Natural killer cell treated with Interleukin-12 subunit alpha and Interleukin-12 subunit beta and Interleukin-15 and Interleukin-18, amount 100 ng/mL, for 72 hours (primary cell): Measurements from ENCODE around the gene GTSE1. TPM values are rescaled to one million over a fixed set of nuclear protein-coding genes. Genes with fewer than 3 reads are reported as not detected.

Source experiments
- ATAC-seq, 2 donors: fragments of 150-1000 bp; cut with Tn5 transposase in 1 of 2; sonication (Bioruptor Pico), chemical (Tn5 transposase) in 1 of 2; 2 replicates each; pipeline ENCODE4 v1.10.0; 2021
- DNase-seq: peaks from one replicate; pipeline ENCODE4 v3.0.0; 2022; ENCODE audit warnings: low spot score
- H3K27ac Mint-ChIP-seq, 2 donors: 1 replicate in 1 of 2; 2 replicates in 1 of 2; pipeline ENCODE4 v1.8.0; 2022; ENCODE audit warnings: mixed read lengths in 2 of 2, mild to moderate bottlenecking in 1 of 2, moderate library complexity in 1 of 2
- H3K27me3 Mint-ChIP-seq, 2 donors: 1 replicate in 1 of 2; 2 replicates in 1 of 2; pipeline ENCODE4 v1.8.0; 2022; ENCODE audit warnings: mixed read lengths in 2 of 2
- H3K36me3 Mint-ChIP-seq: one replicate; pipeline ENCODE4 v1.8.0; 2022; ENCODE audit warnings: mixed read lengths
- H3K4me1 Mint-ChIP-seq, 2 donors: 1 replicate in 1 of 2; 2 replicates in 1 of 2; pipeline ENCODE4 v1.8.0; 2022; ENCODE audit warnings: low read depth in 2 of 2, mixed read lengths in 2 of 2, mild to moderate bottlenecking in 1 of 2
- H3K4me3 Mint-ChIP-seq: one replicate; pipeline ENCODE4 v1.8.0; 2022; ENCODE audit warnings: mixed read lengths
- H3K9me3 Mint-ChIP-seq: 2 replicates; pipeline ENCODE4 v1.8.0; 2022; ENCODE audit warnings: mixed read lengths
- total RNA-seq, 2 donors: library from RNA; stranded (reverse); gene quantifications; one replicate each; pipeline ENCODE4 v1.2.3, GENCODE V29; 2022

Gene GTSE1
- total RNA-seq, 2 donors from 2014 or later = 34.6 to 90.2 TPM

DNA sequence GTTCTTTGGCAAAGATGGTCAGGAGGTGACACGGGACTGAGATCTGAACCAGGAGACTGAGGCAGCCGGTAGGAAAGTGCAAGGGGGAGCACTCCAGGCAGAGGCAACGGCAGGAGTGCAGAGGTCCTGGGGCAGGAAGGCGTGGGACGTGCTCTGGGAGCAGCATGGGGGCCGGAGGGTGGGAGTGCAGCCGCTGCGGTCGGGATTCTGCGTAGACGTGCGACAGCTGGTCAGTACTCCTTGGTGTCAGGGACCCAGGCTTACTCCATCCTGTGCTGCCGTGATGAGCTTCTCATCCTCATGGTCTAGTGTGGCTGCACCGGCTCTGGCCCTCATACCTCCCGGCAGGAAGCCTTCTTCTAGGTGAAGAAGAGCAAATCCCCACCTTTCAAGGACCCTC lies 21.9 kb downstream of the GTSE1 start:
- Mint-ChIP-seq H3K27ac (no peak overlapping the region), H3K36me3 (peaks cover 8% of the 10 kb centered on the region), H3K27me3 (no peaks in the 10 kb centered on the region), H3K9me3 (no peaks in the 10 kb centered on the region), H3K4me1 (no peaks in the 10 kb centered on the region), H3K4me3 (no peak overlapping the region)
- DNase-seq (no peak), ATAC-seq (no peak)

DNA sequence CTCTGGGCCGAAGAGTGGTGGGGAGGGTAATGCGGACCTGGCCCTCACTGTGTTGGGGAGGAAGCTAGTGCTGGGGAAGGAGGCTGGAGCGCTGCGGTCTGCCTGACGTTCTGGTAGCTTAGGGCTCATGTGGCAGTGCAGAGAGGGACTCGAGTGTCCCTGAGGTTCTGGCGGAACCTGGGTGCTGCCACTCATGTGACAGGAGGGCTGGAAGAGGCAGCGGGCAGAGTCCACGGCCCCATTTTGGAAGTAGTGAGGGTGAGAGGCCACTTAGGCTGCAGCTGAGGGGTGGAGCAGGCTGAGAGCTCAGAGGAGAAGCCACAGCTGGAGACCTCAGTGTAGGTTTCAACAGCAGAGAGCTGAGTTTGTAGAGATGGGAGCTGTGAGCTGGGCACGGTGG lies 22.6 kb downstream of the GTSE1 start:
- no peaks in the 10 kb centered on the region for H3K9me3 Mint-ChIP-seq
- H3K27me3 Mint-ChIP-seq = no peaks in the 10 kb centered on the region
- ATAC-seq (no peak), DNase-seq (no peak)
- H3K27ac Mint-ChIP-seq = no peak overlapping the region
- H3K4me3 Mint-ChIP-seq = no peak overlapping the region
- no peaks in the 10 kb centered on the region for H3K4me1 Mint-ChIP-seq
- peaks cover 8% of the 10 kb centered on the region for H3K36me3 Mint-ChIP-seq

DNA sequence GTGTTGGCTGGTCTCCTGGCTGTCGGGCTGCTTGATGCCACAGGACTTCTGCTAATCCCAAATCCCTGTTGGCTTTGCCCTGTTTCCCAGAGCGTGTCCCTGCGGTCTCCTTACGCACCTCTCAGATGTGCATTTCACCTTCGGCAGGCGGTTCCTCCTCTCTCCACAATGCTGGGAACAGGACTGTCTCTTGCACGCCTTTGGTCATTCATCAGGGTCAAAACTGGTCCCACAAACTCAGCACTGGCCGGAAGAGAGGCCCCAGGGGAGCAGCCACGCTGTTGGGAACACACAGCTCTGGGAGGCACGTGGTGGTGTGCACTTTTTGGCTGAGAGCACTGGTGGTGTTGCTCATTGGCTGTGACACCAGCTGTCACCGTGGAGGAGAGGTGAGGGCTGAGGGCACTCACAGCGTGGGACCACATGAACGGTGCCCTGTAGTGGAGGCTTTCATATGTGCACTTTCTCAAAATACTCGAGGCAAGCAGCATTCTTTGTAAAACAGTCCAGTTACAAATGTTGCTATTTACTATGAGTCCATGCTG lies 23.6 kb downstream of the GTSE1 start:
- H3K36me3 Mint-ChIP-seq = peaks cover 8% of the 10 kb centered on the region

DNA sequence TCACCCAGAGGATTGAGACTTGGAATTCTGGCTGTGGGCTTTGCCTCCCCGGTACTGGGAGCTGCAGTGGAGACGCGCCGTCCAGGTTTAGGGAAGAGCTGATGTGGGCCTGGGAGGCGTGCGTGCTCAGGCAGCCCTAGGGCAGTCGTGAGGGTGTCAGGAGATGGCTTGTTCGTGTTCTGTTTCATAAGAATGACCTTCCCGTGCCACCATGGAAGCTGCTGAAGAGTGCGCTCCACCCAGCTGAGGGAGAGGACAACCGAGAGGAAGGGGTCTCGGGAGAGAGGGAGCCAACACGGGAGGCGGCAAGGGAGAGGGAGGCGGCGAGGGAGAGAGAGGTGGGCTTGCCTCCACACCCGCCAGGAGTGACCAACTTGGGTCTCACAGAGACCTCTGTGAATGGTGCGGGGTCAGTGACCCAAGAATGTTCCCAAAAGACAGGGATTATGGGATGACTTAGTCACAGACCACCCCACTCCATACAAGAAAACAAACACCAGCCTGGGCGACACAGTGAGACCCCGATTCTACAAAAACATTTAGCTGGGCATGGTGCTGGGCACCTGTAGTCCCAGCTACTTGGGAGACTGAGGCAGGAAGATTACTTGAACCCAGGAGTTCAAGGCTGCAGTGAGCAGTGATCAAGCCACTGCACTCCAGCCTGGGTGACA lies 24.2 kb downstream of the GTSE1 start:
- Mint-ChIP-seq H3K27ac (no peak overlapping the region), H3K27me3 (no peaks in the 10 kb centered on the region), H3K36me3 (peaks cover 8% of the 10 kb centered on the region), H3K9me3 (no peaks in the 10 kb centered on the region), H3K4me1 (no peaks in the 10 kb centered on the region), H3K4me3 (no peak overlapping the region)
- ATAC-seq (no peak), DNase-seq (no peak)

More for the DNA sequence above, 23.6 kb downstream of the GTSE1 start:
- Mint-ChIP-seq H3K27ac (peak overlapping the region in 1 of 2 donors; percentile 31), H3K4me1 (no peaks in the 10 kb centered on the region), H3K9me3 (no peaks in the 10 kb centered on the region), H3K27me3 (no peaks in the 10 kb centered on the region), H3K4me3 (no peak overlapping the region)
- DNase-seq = no peak
- no peak for ATAC-seq

DNA sequence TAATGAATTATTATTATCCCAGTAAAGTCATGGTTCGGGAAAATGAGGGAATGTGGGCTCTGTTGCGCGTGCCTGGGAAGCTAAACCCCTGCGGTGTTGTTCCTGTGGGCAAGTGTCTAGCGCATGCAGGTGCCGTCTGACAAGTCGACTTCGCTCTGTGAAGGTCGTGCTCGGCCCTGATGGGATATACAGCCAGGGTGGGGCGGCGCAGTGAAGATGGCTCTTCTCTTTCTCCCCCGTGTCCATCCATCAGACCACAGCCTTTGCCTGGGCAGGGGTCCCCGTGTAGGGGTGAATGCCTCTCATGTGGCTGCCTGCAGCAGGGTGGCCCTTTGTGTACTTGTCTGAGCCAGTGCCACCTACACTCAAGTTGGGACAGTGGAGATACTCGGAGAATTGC lies 26.0 kb downstream of the GTSE1 start:
- H3K9me3 Mint-ChIP-seq = no peaks in the 10 kb centered on the region

DNA sequence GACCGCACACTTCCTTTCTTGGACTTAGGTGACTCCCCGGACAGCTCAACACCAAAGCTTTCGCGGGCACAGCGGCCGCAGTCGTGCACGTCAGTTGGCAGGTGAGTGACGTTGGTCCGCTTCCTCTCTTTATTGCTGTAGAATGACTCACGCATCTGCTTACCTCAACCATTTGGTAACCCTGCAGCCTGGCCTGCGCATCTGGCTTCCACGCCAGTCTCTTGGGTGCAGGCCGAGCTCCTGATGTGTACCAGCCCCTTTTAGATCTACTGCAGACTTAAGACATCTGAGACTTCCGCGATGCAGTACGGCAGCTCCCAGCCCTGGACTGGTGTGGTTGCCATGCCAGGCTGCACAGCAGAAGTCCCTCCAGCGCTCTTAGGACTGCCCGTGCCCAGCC lies 26.5 kb downstream of the GTSE1 start:
- ATAC-seq = no peak
- H3K27me3 Mint-ChIP-seq = no peaks in the 10 kb centered on the region
- H3K27ac Mint-ChIP-seq = no peak overlapping the region
- no peaks in the 10 kb centered on the region for H3K36me3 Mint-ChIP-seq
- no peak for DNase-seq
- no peak overlapping the region for H3K4me3 Mint-ChIP-seq
- H3K4me1 Mint-ChIP-seq = no peaks in the 10 kb centered on the region
- no peaks in the 10 kb centered on the region for H3K9me3 Mint-ChIP-seq

More for the DNA sequence above, 26.0 kb downstream of the GTSE1 start:
- Mint-ChIP-seq H3K36me3 (peaks cover 4% of the 10 kb centered on the region), H3K4me1 (no peaks in the 10 kb centered on the region), H3K4me3 (no peak overlapping the region), H3K27ac (no peak overlapping the region), H3K27me3 (no peaks in the 10 kb centered on the region)
- no peak for ATAC-seq
- no peak for DNase-seq

DNA sequence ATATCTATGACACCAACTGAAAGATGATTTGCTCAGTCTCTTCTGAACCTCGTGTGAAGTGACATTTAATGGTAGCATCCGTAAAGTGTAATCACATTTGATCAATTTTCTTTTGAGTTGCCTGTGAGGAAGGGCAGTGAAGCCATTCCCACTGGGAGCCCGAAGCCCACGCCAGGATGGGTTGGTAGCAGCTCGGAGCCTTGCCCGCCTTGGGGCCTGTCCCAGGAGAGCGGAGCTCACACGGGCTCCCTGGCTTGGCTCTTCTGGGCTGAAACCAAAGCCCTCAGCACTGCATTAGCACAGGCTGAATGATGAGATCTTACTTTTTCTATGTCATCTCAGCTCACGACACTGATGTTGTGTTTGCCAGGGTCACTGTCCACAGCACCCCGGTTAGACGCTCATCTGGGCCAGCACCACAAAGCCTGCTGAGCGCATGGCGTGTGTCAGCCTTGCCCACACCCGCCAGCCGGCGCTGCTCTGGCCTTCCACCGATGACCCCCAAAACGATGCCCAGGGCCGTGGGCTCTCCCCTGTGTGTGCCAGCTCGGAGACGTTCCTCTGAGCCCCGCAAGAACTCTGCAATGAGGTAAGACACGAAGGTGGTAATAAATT lies 29.5 kb downstream of the GTSE1 start:
- no peak for DNase-seq
- no peak for ATAC-seq
- H3K36me3 Mint-ChIP-seq = no peaks in the 10 kb centered on the region
- no peaks in the 10 kb centered on the region for H3K4me1 Mint-ChIP-seq
- H3K27me3 Mint-ChIP-seq = no peaks in the 10 kb centered on the region
- no peak overlapping the region for H3K4me3 Mint-ChIP-seq
- no peaks in the 10 kb centered on the region for H3K9me3 Mint-ChIP-seq
- no peak overlapping the region for H3K27ac Mint-ChIP-seq

DNA sequence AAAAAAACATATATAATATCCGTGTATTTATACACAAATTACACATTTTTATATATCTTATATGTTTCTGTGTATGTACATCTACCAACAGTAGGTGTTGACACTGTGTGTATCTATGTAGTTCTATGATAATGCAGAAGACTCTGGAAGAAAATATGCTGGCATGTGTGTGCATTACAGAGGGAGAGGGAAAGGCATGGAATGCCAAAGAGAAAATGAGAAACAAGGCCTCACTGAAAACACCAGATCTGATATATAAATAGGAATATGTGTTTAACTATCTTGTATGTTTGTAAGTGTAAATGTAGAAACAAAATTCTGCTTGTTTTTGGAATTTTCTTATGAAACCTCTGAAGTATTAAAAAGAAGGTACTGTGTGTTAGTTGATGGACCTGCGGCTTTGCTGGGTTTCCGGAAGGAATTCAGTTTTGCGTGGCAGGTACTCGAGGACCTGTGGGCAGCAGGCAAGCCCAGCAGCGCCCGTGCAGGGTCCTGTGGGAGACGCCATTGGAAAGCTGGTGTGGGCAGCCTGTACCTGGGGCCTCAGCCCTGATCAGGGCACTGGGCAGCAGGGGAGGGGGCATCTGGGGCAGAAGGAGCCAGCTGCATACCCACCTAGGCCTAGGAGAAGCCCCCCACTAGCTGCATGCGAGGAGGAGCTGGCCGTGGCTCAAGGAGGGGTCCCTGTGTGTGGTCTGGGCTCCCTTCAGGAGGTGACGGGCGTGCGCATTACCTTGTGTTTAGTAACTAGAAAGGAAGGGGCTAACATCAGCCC lies 31.2 kb downstream of the GTSE1 start:
- Mint-ChIP-seq H3K27me3 (no peaks in the 10 kb centered on the region), H3K4me1 (no peaks in the 10 kb centered on the region), H3K36me3 (no peaks in the 10 kb centered on the region), H3K27ac (no peak overlapping the region), H3K9me3 (no peaks in the 10 kb centered on the region), H3K4me3 (no peak overlapping the region)
- ATAC-seq (no peak), DNase-seq (no peak)

DNA sequence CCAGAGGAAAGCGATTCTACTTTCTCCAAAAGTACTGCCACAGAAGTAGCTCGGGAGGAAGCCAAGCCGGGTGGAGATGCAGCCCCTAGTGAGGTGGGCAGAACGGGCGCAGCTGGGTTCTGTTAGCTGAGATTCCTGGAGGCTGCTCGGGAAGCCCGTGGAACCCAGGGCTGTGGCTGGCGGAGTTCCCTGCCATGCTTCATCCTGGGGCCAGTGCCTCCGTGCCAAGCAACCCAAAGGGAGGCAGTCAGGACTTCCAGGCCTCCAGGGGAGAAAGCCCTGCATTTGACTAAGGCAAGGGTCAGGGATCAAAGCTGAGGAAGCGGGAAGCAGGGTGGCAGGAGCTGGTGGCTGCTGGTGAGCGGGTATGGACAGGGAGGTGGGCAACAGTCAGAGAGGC lies 32.1 kb downstream of the GTSE1 start:
- Mint-ChIP-seq H3K27ac (no peak overlapping the region), H3K9me3 (no peaks in the 10 kb centered on the region), H3K4me3 (no peak overlapping the region), H3K4me1 (no peaks in the 10 kb centered on the region), H3K27me3 (no peaks in the 10 kb centered on the region), H3K36me3 (no peaks in the 10 kb centered on the region)
- ATAC-seq (no peak), DNase-seq (no peak)

DNA sequence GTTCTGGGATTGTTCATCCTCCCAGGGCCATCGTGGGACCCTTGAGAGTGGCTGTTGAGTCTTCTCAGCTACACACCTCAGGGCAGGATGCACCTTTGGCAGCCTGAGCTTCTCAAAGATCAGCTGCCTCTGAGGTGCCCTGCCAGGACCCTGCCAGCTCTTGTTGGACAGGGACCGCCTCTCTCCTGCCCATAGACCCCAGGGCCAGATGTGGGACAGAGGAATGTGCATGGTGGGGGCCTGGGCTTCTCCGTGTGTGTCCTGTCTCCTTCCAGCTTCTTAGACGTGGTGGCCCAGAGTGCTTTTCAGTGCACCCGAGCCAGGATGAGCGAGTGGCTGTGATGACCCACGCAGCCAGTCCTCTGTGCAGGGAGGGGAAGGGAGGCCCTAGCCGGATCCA lies 32.9 kb downstream of the GTSE1 start:
- ATAC-seq (no peak), DNase-seq (no peak)
- Mint-ChIP-seq H3K27ac (no peak overlapping the region), H3K4me1 (peaks cover 0 to 5% of the 10 kb centered on the region in 2 donors), H3K4me3 (no peak overlapping the region), H3K9me3 (no peaks in the 10 kb centered on the region), H3K36me3 (no peaks in the 10 kb centered on the region), H3K27me3 (no peaks in the 10 kb centered on the region)

DNA sequence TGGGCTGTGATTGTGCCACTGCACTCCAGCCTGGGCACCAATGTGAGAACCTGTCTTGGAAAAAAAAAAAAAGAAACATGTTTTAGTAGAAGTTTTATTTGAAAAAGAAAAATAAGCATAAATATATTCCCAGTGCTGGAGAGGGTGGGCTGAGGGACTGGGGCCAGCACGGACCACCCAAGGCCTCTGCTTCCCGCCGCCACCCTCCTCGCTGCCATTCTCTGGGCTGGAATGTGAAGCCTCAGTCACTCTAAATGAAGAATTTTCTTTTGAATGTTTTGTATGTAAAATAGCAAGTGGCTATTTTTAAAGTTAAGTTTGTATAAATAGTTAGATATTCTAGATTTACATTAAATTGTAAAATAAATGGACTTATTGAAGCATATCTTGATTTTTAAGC lies 33.8 kb downstream of the GTSE1 start:
- DNase-seq (no peak), ATAC-seq (no peak)
- Mint-ChIP-seq H3K27me3 (no peaks in the 10 kb centered on the region), H3K4me3 (no peak overlapping the region), H3K4me1 (peaks cover 0 to 9% of the 10 kb centered on the region in 2 donors), H3K36me3 (no peaks in the 10 kb centered on the region), H3K27ac (no peak overlapping the region), H3K9me3 (no peaks in the 10 kb centered on the region)

DNA sequence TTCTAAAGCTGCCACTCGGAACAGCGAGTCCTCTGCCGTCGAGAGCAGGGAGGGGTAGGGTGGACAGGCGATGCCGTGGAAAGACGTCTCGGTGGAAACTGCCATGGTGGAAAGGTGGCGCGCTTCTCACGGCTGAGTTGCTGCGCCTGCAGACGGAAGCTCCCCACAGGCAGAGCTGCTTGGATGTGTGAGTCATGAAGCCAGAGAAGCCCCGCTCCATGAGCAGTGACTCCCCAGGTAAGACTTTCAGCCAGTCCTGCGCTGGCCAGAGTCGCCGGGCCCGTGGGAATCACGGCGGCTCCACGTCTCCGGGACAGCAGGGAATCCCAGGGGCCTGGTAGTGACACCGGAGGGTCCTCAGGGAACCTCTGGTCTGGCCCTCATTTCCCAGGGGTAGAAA lies 34.8 kb downstream of the GTSE1 start:
- Mint-ChIP-seq H3K4me3 (no peak overlapping the region), H3K4me1 (peaks cover 4 to 12% of the 10 kb centered on the region in 2 donors), H3K9me3 (no peaks in the 10 kb centered on the region), H3K27ac (no peak overlapping the region), H3K27me3 (no peaks in the 10 kb centered on the region), H3K36me3 (no peaks in the 10 kb centered on the region)
- DNase-seq (no peak), ATAC-seq (no peak)

DNA sequence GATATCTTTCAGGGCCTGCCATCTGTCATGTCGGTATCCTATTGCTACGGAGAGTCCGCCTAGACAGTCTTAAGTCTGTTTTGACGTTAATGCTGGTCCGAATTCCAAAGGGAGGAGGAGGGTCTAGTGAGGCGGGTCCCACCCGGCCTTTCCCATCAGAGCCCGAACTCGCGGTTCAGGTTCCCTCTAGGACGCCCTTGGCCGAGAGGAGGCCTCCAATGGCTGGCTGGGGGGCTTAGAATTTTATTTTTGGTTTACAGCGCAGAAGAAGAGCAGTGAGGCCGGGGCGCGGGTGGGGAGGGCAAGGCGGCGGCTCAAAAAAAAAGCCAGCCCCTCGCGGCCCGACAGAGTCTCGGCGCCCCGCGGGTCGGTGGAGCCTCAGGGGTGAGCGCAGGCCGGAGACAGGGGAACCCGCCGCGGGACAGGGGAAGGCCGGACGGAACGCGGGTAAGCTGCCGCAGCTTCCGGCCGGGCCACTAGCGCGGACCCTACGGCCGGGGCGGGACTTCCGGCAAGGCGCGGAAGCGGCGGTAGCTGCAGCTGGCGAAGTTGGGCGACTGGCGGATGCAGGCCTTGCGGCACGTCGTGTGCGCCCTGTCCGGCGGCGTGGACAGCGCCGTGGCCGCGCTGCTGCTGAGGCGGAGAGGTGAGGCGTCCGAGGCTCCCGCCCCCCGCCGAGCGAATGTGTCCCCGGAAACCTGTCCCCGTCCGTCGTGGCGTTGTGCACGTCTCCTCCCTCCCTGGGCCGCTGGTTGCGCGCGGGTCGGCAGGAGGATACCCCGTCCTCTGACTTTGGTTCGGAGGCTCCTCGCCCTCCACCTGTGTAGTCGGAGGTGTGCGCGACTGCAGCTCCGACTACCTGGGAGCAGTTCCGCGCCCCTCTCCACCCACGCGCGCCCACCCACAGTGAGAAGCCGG lies 38.8 kb downstream of the GTSE1 start, which contains the start of gene TRMU:
TSS of gene TRMU (plus strand) at position 514 of the 918 bp plus-strand sequence. CDS start at position 565, 51 bp downstream.
- DNase-seq = peak; percentile 92
- no peaks in the 10 kb centered on the region for H3K27me3 Mint-ChIP-seq
- H3K4me1 Mint-ChIP-seq = peaks cover 30 to 35% of the 10 kb centered on the region in 2 donors
- H3K27ac Mint-ChIP-seq = peak within 1 kb of the TSS; percentile 80 to 96
- peak within 1 kb of the TSS; percentile 86 for H3K4me3 Mint-ChIP-seq
- H3K9me3 Mint-ChIP-seq = no peaks in the 10 kb centered on the region
- peak; percentile 95 to 96 for ATAC-seq
- peaks cover 16% of the 10 kb centered on the region for H3K36me3 Mint-ChIP-seq
